T follicular helper cell (primary cell): ENCODE data around the gene AASDHPPT.
"Not testable (repeated sequence)": the region's sequence is repeated elsewhere in the genome, so short reads cannot be mapped to it uniquely, and the experiment has no call there.

Experiments used
- DNase-seq: peaks from one replicate; pipeline ENCODE4 v3.0.0-alpha.2; 2020; ENCODE audit warnings: low read depth
- total RNA-seq, 2 experiments: gene quantifications; one replicate each; lab custom pipeline; 2026; lab: John Stamatoyannopoulos, UW

The AASDHPPT gene, protein sequence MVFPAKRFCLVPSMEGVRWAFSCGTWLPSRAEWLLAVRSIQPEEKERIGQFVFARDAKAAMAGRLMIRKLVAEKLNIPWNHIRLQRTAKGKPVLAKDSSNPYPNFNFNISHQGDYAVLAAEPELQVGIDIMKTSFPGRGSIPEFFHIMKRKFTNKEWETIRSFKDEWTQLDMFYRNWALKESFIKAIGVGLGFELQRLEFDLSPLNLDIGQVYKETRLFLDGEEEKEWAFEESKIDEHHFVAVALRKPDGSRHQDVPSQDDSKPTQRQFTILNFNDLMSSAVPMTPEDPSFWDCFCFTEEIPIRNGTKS
- 62.5 to 104 reads per million in 2 experiments for total RNA-seq

DNA sequence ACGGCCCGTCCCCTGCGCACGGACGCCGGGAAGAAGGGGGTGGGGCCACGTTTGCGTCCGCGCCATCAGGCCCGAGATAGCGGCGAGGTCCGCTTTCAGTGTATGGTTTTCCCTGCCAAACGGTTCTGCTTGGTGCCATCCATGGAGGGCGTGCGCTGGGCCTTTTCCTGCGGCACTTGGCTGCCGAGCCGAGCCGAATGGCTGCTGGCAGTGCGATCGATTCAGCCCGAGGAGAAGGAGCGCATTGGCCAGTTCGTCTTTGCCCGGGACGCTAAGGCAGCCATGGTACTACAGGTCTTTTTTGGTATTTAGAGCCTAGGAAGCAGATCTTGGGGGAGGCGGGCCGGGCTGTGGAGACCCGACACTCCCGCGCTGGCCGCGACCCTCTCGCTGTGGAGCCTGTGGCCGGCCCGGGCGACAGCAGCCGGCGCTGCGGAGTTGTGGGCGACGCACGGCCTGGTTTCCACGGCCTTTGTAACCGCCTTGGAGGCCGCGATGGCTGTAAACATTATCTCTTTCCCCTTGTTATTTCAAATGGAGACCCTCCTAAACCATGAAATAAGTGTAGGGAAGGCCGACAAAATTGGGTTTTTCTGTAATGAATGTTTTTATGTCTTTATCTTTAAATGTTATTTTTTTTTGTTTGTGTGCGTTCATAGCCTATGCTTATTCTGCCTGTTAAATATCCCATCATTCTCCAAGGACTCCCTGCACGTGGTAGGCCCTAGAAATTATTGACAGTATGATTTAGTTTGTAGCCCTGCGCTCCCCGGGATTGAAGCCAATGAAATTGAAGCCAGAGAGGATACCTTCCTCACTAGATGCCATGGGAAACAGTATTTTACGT lies at the start of gene AASDHPPT:
Gene AASDHPPT, plus strand, starts transcription at position 54 of the 847 bp plus-strand sequence. Its CDS starts 49 bp downstream, at position 103.
- DNase-seq = no peak

DNA sequence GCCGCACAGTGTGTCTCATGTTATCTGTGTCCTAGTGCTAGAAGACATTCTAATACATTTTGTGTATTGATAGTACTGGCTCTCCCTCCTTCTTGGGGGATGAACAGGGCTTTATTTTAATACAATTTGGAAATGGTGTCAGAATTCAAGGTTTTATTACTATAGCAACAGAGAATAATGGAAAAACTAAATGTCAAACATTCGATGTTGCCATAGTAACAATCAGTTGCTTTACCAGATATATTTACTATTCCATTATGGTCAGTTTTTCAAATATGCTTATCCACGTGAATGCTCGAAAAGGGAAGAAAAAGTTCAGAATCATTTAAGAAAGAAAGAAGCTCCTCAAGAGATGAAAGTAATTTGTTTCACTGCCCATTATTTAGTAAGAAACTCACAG lies 46.9 kb upstream of the AASDHPPT start:
- no peak for DNase-seq

DNA sequence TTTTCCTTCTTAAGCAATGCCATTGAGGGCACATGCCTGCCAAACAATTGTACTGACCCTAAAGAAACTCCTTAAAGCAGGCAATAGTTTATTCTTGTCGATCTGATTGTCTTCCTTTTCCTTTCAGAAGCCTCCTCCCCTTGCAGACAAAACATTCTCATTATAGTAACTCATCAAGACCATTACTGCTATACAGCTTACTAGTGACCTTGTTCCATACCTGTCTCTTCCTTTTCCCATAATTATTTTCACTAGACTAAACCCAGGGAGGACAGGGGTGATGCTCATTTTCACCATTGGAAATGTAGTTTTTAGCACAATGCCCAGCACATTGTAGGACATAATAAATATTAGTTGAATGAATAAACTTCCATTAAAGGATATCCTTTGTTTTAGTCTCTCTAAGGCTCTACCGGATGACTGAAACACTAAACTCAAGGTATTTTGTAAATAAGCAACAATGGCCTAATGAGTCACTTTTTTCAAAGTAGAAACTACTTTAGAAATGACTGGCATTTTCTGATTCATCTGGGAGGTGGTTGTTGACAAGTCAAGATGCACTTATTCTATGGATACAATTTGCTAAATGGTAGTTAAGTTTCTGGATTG lies 46.2 kb upstream of the AASDHPPT start:
- DNase-seq = no peak

DNA sequence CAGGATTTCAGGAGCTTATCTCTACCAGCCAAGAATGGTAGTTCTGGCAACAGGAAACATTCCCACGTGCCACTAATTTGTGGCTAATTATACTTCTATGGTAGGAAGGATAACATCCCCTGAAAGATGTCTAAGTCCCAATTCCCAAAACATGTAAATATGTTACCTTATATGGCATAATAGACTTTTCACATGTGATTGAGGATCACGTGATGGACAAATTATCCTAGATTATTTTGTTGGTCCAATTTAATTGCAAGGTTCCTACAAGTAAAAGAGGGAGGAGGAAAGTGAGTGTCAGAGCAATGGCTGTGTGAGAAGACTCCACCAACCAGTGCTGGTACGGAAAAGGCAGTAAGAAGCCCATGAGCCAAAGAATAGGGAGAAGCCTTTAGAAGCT lies 45.5 kb upstream of the AASDHPPT start:
- DNase-seq = no peak

DNA sequence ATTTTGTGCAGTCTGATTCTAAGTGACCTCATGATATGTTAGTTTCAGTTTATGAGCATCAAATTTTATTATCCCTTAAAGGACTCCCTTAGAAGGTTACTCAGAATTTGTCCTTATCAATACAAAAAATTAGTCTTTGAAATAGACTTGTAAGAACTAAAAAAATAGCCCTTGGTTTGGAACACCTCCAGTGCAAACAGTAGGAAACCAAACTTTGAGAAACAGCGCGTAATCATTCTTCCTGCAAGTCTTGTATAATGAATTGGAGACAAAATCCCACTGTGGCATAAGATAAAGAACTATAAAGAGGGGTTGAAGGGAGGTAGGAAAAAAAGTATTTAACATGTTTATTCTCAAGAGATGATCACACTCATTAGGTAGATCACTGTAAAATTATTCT lies 44.6 kb upstream of the AASDHPPT start:
- no peak for DNase-seq

DNA sequence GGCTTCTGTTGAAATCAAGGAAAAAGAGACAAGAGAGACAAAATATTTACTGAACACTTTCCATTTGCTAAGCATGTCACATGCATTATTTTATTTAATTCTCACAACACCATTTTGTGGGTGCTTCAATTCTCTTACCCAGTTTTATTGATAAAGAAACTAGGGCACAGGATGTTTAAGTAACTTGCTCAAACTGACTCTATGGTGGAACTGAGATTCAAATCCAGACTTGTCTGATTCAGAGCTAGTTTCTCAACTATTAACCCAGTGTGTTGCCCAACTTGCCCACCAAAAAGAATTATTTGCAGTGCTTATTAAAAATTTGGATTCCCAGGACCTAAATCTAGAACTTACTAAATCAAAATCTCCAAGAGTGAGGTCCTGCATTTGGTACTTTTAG lies 33.9 kb upstream of the AASDHPPT start:
- DNase-seq = no peak

DNA sequence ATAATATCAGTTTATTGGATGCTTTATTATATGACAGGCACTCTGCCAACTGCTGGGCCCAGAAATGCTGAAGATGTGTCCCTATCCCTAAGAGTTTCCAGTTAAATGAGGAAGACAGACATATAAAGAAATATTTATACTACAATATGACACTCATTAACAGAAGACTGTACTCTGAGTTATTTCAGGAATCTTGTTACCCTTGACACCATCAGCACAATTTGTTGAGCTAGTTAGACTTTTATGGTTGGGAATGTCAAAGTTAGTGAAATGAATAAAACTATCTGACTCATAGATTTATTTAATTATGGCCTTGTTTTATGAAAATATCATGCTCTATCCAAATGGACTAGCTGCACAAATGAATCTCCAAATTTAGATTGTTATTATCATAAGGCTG lies 29.8 kb upstream of the AASDHPPT start:
- no peak for DNase-seq

DNA sequence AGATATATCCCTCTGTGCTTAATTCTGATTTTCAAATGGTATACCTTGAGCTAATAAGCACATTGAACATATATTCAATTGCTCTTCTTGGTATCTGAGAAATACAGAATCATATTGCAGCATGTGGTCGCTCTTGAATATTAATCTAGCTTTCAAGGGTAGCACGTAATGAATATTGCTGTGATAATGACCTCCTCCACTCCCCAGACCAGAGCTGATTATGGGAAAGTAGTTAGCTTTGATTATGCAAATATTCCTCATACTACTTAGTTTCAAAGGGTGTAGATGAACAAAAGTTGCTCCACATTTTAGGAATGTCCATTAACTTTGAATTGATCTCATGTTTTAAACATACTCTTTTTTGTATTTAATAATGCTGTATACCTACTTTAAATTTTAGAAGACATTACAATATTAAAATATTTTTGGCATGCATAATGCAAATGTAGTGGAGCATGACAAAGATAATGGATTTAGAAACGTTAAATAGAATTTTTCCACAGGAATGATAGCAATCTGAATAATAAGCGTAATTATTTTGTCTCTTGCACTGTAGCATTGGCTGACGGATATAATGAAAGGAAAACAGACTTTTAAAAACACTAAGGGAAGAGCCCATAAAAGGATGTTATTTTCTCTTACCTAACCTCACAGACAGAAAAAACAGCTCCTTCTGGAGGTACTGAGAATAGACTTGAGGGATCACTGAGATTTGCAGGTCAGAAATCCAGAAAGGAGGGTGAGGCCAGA lies 27.6 kb upstream of the AASDHPPT start:
- no peak for DNase-seq

DNA sequence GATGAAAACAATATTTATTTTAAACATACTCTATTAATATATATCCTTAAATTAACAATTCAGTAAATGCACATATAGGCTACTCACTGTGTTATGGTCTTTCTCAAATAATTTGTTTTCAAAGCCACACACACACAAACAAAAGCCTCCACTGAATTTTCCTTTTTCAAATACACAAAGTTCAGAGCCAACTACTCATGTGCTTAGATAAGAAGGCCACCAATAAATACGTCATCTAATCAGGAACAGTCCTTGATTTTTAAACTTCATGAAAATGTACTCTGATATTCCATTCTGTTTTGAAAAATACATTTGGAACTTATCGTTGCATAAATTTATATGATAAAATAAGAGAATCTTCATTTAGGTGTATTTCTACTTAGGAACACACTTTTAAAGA lies 26.4 kb upstream of the AASDHPPT start:
- no peak for DNase-seq

DNA sequence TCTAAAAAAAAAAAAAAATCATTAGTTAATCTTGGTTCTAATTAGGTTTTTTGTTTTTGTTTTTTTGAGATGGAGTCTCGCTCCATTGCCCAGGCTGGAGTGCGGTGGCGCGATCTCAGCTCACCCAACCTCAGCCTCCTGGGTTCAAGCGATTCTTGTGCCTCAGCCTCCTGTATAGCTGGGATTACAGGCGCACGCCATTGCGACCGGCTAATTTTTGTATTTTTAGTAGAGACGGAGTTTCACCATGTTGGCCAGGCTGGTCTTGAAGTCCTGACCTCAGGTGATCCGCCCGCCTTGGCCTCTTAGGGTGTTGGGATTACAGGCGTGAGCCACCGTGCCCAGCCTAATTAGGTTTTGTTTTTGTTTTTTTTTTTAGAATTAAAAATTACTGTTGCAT lies 19.1 kb upstream of the AASDHPPT start:
- DNase-seq = not testable (repeated sequence)

DNA sequence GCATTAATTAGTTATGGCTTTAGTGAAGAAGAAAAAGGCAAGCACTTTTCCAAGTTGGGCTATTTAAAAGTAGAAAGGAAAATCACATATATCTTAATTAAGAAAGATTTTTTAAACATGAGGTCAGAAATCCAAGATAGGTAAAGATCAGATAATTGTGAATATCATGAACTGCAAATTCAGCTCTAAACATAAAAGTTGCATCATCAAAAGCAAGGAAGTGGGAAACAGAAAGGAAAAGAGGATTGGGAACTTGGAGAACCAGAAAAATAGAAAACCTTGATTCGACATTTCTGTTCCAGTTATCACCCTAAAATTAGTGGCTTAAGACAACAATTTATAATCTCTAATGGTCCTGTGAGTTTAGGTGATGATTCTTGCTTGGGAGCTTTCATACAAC lies 17.8 kb upstream of the AASDHPPT start:
- no peak for DNase-seq

DNA sequence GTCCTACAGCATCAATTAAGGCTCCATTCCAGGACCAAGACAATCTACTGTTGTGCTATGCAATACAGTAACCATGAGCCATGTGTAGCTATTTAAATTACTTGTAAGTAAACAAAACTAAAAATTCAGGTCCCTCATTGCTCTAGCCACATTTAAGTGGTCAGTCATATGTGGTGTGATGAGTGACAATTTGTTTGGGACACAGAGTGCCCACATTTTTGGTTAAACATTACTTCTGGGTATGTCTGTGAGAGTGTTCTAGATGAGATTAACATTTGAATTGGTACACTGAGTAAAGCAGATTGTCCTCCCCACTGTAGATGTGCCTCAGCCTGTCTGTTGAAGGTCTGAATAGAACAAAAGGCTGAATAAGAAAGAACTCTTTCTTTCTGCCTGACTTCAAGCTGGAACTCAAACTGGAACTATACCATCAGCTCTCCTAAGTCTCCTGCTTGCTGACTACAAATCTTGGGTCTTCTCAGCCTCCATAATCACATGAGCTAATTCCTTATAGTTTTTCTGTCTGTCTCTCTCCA lies 16.1 kb upstream of the AASDHPPT start:
- no peak for DNase-seq

DNA sequence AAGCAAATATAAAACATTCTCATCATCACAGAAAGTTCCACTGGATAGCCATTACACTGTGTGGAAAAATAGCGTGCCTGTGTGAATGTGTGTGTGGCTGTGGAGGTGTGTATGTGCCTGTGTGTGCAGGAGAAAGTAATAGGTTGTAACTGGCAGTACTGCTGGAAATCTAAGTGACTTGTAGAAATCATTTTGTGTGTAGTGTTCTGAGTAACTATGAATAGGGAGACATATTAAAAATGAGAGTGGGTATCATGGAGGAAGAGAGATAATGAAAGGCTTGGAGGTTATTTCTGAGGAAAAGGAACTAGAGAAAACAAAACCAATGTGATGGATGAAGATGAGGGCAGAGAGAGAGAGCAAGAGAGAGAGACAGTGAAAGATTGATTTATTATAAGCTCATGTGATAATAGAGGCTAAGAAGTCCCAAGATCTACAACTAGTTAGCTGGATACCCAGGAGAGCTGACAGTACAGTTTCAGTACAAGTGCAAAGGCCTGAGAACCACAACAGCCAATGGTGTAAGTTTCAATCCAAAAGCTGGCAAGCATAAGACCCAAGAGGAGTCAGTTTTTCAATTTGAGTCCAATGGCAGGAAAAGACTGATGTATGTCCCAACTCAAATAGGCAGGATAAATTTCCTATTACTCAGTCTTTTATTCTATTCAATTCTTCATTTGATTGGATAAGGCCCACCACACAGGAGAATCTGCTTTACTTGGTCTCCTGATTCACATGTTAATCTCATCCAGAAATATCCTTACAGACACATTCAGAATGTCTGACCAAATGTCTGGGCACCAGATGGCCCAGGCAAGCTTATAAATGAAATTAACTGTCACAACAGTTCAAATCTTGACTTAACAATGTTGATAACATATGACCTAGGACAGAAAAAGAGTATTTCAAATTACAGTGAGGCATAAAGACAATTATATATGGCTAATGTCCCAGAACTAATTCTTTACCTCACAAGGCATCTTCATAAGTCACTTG lies 15.2 kb upstream of the AASDHPPT start:
- DNase-seq = no peak

DNA sequence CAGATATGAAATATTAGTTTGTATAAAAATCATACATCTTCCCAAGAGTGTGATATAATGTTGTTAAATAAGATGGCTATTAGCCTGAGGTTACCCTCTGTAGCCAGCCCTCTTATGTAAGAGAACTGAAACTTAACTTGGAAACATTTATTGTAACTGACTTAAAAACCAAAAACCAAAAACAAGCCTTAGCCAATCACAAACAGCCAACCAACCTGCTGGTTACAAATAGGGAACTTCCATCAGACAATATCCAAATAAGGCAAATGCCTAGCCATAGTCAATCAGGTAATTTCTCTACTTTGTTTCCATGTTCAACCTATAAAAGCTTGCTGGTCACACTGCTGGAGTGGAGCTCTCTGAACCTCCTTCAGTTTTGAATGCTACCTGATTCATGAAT lies 14.5 kb upstream of the AASDHPPT start:
- no peak for DNase-seq

DNA sequence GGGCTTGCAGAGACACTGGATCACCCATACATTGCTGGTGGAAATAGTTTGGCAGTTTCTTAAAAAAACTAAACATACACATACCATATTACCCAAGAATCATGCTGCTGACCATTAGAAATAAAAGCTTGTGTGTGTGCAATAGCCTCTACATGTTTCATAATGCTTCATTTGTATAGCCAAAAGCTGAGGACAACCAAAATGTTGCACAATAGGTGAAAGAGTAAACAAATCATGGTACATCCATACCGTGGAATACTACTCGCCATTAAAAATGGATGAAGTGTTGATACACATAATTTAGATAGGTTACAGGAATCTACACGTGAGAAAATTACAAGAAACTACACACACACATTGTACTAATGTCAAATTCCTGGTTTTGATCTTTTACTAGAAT lies 6.9 kb upstream of the AASDHPPT start:
- no peak for DNase-seq

DNA sequence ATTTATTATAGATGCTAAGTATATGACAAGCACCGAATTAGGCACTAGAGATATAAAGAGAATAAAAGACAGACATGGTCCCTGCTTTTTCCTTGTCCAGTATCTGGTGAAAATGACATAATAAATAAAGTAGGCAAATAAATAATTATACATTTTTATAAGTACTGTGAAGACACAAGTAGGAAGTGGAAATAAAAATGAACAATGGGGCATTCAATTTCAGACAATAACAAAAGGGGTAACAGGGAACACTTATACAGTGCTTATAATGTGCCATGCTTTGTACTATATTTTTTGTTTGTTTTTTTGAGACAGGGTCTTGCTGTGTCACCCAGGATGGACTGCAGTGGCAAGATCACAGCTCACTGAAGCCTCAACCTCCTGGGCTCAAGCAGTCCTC lies 4.7 kb upstream of the AASDHPPT start:
- DNase-seq = no peak

DNA sequence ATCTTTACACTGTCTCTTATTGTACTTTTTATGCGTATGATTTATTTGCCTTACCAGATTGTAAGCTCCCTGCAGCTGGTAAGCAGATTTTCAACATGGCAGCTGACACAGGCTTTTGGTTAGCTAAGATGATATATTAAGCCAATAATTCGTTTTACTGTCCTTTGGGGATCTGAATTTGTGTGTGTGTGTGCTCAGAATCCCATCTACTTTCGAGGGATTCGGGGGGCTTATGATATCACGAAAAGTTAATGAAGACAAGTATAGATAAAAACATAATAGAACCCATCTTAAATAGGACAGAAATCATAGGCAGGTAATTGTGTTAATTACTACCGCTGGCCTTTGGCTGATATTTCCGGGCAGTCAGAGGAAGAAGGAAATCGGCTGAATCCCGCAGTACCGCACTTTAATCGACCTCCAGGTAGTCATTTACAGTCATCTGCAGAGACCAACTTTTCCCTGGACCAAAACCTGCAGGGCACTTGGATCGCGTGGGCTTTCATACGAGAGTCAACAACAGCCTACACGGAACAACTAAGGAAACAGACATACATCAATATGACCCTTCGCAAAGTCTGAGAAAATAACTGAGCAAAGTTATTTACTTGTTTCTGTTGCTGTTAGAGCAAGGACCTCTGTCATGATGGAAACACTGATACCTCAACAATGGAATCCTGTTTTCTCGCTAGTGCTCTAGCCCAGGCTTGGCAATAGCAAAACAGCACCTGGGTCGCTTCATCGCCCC lies 1.1 kb upstream of the AASDHPPT start:
- DNase-seq = no peak

DNA sequence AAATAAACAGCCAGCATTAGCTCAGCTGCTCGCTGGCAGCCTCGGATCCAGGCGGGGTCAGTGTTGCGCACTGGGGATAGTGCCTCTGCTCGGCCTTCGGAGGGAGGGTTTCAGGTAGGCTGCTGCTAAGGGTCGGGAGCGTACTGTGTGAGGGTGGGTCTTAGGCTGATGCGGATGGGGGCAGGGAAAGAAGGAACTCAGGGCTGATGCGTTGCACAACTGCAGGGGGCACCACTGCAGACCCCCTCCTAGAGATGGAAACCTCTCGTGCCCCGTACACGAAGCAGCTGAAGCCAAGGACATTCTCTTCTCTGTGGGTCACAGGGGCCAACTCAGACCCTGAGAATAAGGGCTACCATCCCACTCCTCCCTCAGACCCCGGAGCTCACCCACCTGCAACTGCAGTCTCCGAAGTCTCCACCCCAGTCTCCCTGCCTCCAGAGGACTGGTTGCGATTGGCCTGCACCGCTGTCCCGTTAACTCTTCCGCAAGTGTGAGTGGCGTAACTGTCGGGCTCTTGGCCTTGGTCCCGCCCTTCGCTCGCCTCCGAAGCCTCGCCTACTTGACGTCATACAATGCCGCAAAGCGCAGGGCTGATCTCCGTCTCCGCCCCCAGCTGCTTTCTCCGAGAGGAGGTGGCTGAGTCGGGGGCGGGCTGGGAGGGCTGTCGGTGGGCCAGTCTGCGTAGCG lies 398 bp upstream of the AASDHPPT start, which contains the start of gene KBTBD3:
Gene KBTBD3, minus strand, starts transcription at position 429 of the 690 bp plus-strand sequence. CDS start 18,250 bp downstream, outside the sequence.
- DNase-seq = peak; percentile 97

DNA sequence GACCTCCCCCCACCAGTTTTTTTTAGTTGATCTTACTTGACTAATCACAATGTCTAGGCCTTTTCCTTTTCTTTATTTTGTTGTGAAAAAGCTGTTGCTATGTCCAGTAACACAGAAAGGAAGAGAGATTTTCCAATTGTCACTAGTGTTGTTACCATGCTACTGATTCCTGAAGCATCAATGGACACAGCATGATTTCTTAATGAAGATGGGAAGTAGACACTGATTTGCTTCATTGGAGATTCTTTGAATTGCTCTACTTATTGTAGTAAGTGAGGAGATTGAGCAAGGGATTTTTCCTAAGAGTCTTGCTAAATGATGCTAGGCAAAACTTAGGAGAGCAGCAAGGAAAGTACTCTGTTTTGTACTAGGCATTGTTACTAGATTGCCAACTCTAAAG lies 4.6 kb downstream of the AASDHPPT start:
- no peak for DNase-seq
